MCF 10A (cell line): ENCODE results near the gene CCL18. TPM values are rescaled to one million over a fixed set of nuclear protein-coding genes. Genes with fewer than 3 reads are reported as not detected.
"Not testable (repeated sequence)": the region's sequence is repeated elsewhere in the genome, so short reads cannot be mapped to it uniquely, and the experiment has no call there.

Experiments
- BruUV-seq: library from RNA; stranded (reverse); fragments of 400-500 nt; replicated peaks from 2 replicates; lab custom pipeline; 2021; lab: Mats Ljungman, UMichigan
- CTCF ChIA-PET: fragments of 300-600 bp; sonication (Branson Sonifier 250); formaldehyde crosslinking; extraction: SDS; loops from one replicate; lab custom pipeline; 2021; ENCODE audit warnings: antibody characterized with exemption, inconsistent platforms; lab: Yijun Ruan, JAX
- POLR2A ChIA-PET: fragments of 300-600, 350-650 bp; sonication (Branson Sonifier 250); formaldehyde crosslinking; extraction: SDS; loops from one replicate; lab custom pipeline; 2020; ENCODE audit warnings: antibody characterized with exemption, inconsistent platforms; lab: Yijun Ruan, JAX
- DNase-seq: peaks from one replicate; pipeline ENCODE4 v3.0.0-alpha.2; 2018; ENCODE audit not compliant: unreplicated experiment
- H3K27ac Mint-ChIP-seq: one replicate; pipeline ENCODE4 v1.8.0; 2022; ENCODE audit warnings: mild to moderate bottlenecking, low read depth, mixed read lengths; ENCODE audit not compliant: unreplicated experiment
- H3K27me3 Mint-ChIP-seq: one replicate; pipeline ENCODE4 v1.8.0; 2022; ENCODE audit warnings: mixed read lengths; ENCODE audit not compliant: insufficient read depth, unreplicated experiment
- H3K36me3 Mint-ChIP-seq: one replicate; pipeline ENCODE4 v1.8.0; 2022; ENCODE audit warnings: mild to moderate bottlenecking, moderate library complexity, mixed read lengths; ENCODE audit not compliant: insufficient read depth, unreplicated experiment
- H3K4me1 Mint-ChIP-seq: one replicate; pipeline ENCODE4 v1.8.0; 2022; ENCODE audit warnings: mixed read lengths; ENCODE audit not compliant: insufficient read depth, unreplicated experiment
- H3K4me3 Mint-ChIP-seq: one replicate; pipeline ENCODE4 v1.8.0; 2022; ENCODE audit warnings: mild to moderate bottlenecking, moderate library complexity, mixed read lengths; ENCODE audit not compliant: unreplicated experiment
- H3K9me3 Mint-ChIP-seq: one replicate; pipeline ENCODE4 v1.8.0; 2022; ENCODE audit warnings: mixed read lengths; ENCODE audit not compliant: unreplicated experiment
- intact Hi-C: fragments of 100-400 bp; cut with micrococcal nuclease; formaldehyde crosslinking; loops from 2 replicates; pipeline ENCODE4 v1.14.1; 2022
- total RNA-seq: library from RNA; stranded (reverse); gene quantifications from 2 replicates; pipeline ENCODE4 v1.2.3, GENCODE V29; 2022
- TF ChIP-seq, protein P1 (sequence below): fragments of 200-600 bp; IDR thresholded peaks from one replicate; pipeline ENCODE4 v1.8.0; 2022; ENCODE audit warnings: antibody characterized with exemption, mild to moderate bottlenecking; ENCODE audit not compliant: unreplicated experiment

The CCL18 gene
- total RNA-seq, 1 experiment from 2014 or later: not detected

- TF ChIP-seq, protein P1, sequence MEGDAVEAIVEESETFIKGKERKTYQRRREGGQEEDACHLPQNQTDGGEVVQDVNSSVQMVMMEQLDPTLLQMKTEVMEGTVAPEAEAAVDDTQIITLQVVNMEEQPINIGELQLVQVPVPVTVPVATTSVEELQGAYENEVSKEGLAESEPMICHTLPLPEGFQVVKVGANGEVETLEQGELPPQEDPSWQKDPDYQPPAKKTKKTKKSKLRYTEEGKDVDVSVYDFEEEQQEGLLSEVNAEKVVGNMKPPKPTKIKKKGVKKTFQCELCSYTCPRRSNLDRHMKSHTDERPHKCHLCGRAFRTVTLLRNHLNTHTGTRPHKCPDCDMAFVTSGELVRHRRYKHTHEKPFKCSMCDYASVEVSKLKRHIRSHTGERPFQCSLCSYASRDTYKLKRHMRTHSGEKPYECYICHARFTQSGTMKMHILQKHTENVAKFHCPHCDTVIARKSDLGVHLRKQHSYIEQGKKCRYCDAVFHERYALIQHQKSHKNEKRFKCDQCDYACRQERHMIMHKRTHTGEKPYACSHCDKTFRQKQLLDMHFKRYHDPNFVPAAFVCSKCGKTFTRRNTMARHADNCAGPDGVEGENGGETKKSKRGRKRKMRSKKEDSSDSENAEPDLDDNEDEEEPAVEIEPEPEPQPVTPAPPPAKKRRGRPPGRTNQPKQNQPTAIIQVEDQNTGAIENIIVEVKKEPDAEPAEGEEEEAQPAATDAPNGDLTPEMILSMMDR: no peak
- no peak overlapping the region for H3K4me3 Mint-ChIP-seq
- no peak for DNase-seq
- ChIA-PET POLR2A (no interaction called here), CTCF (interaction anchor here (0.6 to 1.4 kb wide), 4 partner anchors 38 to 164 kb away, joined by 3 to 5 read pairs (median 4); partner anchors contain the start of gene CCL15)
- peaks cover 7% of the 10 kb centered on the region for H3K9me3 Mint-ChIP-seq
- peaks cover 35% of the 10 kb centered on the region for H3K27me3 Mint-ChIP-seq
- H3K27ac Mint-ChIP-seq: no peak overlapping the region
- intact Hi-C loops: loop anchor here (10.0 kb wide), 1 partner anchor 74 kb away; no protein-coding TSS in a partner anchor
- peaks cover 6% of the 10 kb centered on the region for H3K4me1 Mint-ChIP-seq
- no peaks in the 10 kb centered on the region for H3K36me3 Mint-ChIP-seq
- BruUV-seq: no TSS peak
Measured at GRCh38 chr17:36111068-36111490, 47.0 kb downstream of the CCL18 start.

DNA sequence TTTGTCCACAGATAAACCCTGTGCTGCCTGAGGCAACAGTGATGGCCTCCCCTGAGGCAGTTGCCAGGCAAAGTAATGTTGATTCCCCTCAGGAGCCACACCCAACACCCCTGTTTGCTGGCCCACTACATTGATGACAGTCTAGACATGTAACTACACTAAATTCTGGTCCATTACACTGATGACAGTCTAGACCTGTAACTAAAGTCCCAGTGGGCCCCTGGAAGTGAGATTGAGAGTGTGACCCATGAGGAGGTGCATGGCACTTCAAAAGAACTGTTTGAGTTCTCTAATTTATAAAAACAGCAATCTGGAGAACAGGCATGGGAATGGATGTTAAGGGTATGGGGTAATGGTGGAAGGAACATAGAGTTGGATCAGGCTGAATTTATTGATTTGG, 48.5 kb downstream of the CCL18 start:
- H3K9me3 Mint-ChIP-seq: peaks cover 7% of the 10 kb centered on the region
- no peaks in the 10 kb centered on the region for H3K36me3 Mint-ChIP-seq
- H3K27ac Mint-ChIP-seq: no peak overlapping the region
- no TSS peak for BruUV-seq
- H3K27me3 Mint-ChIP-seq: peaks cover 32% of the 10 kb centered on the region
- intact Hi-C loops: loop anchor here (10.0 kb wide), 1 partner anchor 72 kb away; no protein-coding TSS in a partner anchor
- H3K4me1 Mint-ChIP-seq: peaks cover 6% of the 10 kb centered on the region
- ChIA-PET CTCF (interaction anchor here (1.1 kb wide), 1 partner anchor 36 kb away, joined by 4 read pairs; no protein-coding TSS in a partner anchor), POLR2A (no interaction called here)
- no peak for DNase-seq
- H3K4me3 Mint-ChIP-seq: no peak overlapping the region
- TF ChIP-seq, protein P1: no peak

DNA sequence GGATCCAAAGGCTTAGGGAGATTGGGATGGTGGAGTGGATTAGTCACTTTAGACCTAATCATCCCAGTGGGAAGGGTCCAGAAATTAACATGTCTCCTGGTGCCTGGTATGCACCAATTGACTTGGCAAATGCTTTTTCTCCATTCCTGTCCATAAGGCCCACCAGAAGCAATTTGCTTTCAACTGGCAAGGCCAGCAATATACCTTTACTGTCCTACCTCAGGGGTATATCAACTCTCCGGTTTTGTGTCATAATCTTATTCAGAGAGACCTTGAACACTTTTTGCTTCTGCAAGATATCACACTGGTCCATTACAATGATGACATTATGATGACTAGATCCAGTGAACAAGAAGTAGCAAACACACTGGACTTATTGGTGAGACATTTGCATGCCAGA, 49.1 kb downstream of the CCL18 start:
- POLR2A ChIA-PET, H3K4me1 Mint-ChIP-seq, H3K4me3 Mint-ChIP-seq, H3K9me3 Mint-ChIP-seq, BruUV-seq, CTCF ChIA-PET, DNase-seq, H3K27ac Mint-ChIP-seq, H3K36me3 Mint-ChIP-seq: not testable (repeated sequence)
- peaks cover 31% of the 10 kb centered on the region for H3K27me3 Mint-ChIP-seq
- intact Hi-C loops: loop anchor here (10.0 kb wide), 1 partner anchor 72 kb away; no protein-coding TSS in a partner anchor

DNA sequence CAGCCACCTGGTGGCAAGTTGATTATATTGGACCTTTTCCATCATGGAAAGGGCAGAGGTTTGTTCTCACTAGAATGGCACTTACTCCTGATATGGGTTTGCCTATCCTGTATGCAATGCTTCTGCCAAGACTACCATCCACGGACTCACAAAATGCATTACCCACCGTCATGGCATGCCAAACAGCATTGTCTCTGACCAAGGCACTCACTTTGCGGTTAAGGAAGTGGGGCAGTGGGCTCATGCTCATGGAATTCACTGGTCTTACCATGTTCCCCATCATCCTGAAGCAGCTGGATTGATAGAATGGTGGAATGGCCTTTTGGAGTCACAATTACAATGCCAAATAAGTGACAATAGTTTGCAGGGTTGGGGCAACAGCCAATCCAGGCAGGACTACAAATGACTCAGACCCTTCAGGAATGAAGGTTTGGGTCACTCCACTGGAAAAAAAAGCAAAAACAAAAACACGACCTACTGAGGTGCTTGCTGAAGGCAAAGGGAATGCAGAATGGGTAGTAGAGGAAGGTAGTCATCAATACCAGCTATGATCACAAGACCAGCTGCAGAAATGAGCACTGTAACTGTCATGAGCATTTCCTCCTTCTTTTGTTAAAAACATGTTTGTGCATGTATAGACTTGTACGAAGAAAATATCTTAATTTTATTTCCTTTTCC, 51.0 kb downstream of the CCL18 start:
- peaks cover 51% of the 10 kb centered on the region for H3K27me3 Mint-ChIP-seq
- not testable (repeated sequence) for H3K4me3 Mint-ChIP-seq, H3K9me3 Mint-ChIP-seq, H3K36me3 Mint-ChIP-seq, DNase-seq, H3K27ac Mint-ChIP-seq, H3K4me1 Mint-ChIP-seq, BruUV-seq
- intact Hi-C loops: loop anchor here (10.0 kb wide), 1 partner anchor 70 kb away; no protein-coding TSS in a partner anchor
- ChIA-PET POLR2A (interaction anchor here (0.6 kb wide), 1 partner anchor 371 kb away, joined by 3 read pairs; no protein-coding TSS in a partner anchor), CTCF (interaction anchor here (2.0 kb wide), 1 partner anchor 146 kb away, joined by 5 read pairs; no protein-coding TSS in a partner anchor)

DNA sequence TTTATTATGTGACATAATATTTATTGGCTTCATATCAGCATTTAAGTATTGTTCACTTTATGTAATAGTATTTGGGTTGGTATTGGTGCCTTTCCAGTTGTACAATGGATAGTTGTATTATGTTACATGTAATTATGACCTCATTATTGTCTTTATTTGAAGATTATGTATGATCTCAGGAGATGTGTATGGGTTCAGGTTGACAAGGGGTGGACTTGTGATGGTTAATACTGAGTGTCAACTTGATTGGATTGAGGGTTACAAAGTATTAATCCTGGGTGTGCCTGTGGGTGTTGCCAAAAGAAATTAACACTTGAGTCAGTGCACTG, 51.5 kb downstream of the CCL18 start:
- H3K36me3 Mint-ChIP-seq, H3K27ac Mint-ChIP-seq, H3K4me1 Mint-ChIP-seq, BruUV-seq, DNase-seq, H3K4me3 Mint-ChIP-seq, H3K9me3 Mint-ChIP-seq: not testable (repeated sequence)
- ChIA-PET POLR2A (interaction anchor here (0.6 kb wide), 1 partner anchor 371 kb away, joined by 3 read pairs; no protein-coding TSS in a partner anchor), CTCF (interaction anchor here (2.0 kb wide), 1 partner anchor 146 kb away, joined by 5 read pairs; no protein-coding TSS in a partner anchor)
- H3K27me3 Mint-ChIP-seq: peaks cover 54% of the 10 kb centered on the region
- intact Hi-C loops: loop anchor here (10.0 kb wide), 1 partner anchor 69 kb away; no protein-coding TSS in a partner anchor
